ENCODE data around the gene PPP3R2. TPM values are rescaled to one million over a fixed set of nuclear protein-coding genes. Genes with fewer than 3 reads are reported as not detected.

PPP3R2 gene
- total RNA-seq, 1 experiment from 2014 or later: not detected

Other genes starting within 250 kb of the PPP3R2 start
- 0.07 TPM in 1 of 2 replicates, not detected in the other for gene BAAT, start 210.0 kb downstream of the PPP3R2 start, total RNA-seq (2014; rRNA removed)
- gene MRPL50, start 196.4 kb downstream of the PPP3R2 start, total RNA-seq (2014; rRNA removed): 8.2 and 10.2 TPM in 2 replicates
- 4.5 and 4.8 TPM in 2 replicates for gene ZNF189, start 196.1 kb downstream of the PPP3R2 start, total RNA-seq (2014; rRNA removed)
- not detected in 2 replicates for gene ALDOB, start 159.2 kb downstream of the PPP3R2 start, total RNA-seq (2014; rRNA removed)
- gene RNF20, start 61.1 kb downstream of the PPP3R2 start, total RNA-seq (2014; rRNA removed): 12.1 and 14.7 TPM in 2 replicates
- not detected in 2 replicates for gene GRIN3A, start 143.7 kb upstream of the PPP3R2 start, total RNA-seq (2014; rRNA removed)

All from PC-3 (cell line).